Activated CD4-positive, alpha-beta memory T cell treated with anti-CD3 and anti-CD28 coated beads, Interleukin-2, amount 10 ng/mL, durations not matched to agents 7 days and 5 days (primary cell): ENCODE data around the gene PMS1. TPM values are rescaled to one million over a fixed set of nuclear protein-coding genes. Genes with fewer than 3 reads are reported as not detected.
"Not testable (repeated sequence)": the region's sequence is repeated elsewhere in the genome, so short reads cannot be mapped to it uniquely, and the experiment has no call there.

Experiments
- CTCF ChIA-PET: fragments of 350-600 bp; sonication (Branson Sonifier 250); formaldehyde crosslinking; loops from one replicate; lab custom pipeline; 2021; ENCODE audit warnings: antibody characterized with exemption, inconsistent platforms; lab: Charles Lee
- POLR2A ChIA-PET: fragments of 350-600 bp; sonication (Branson Sonifier 250); formaldehyde crosslinking; loops from one replicate; lab custom pipeline; 2021; ENCODE audit warnings: antibody characterized with exemption; lab: Charles Lee
- DNase-seq: peaks from one replicate; pipeline ENCODE4 v3.0.0-alpha.2; 2020
- H3K27ac Mint-ChIP-seq: one replicate; pipeline ENCODE4 v1.8.0; 2021; ENCODE audit warnings: mild to moderate bottlenecking, mixed read lengths
- H3K27me3 Mint-ChIP-seq: one replicate; pipeline ENCODE4 v1.8.0; 2021; ENCODE audit warnings: mixed read lengths
- H3K36me3 Mint-ChIP-seq: one replicate; pipeline ENCODE4 v1.8.0; 2021; ENCODE audit warnings: low read depth, mixed read lengths
- H3K4me1 Mint-ChIP-seq: one replicate; pipeline ENCODE4 v1.8.0; 2021; ENCODE audit warnings: mixed read lengths
- H3K4me3 Mint-ChIP-seq: one replicate; pipeline ENCODE4 v1.8.0; 2021; ENCODE audit warnings: mild to moderate bottlenecking, mixed read lengths
- H3K9me3 Mint-ChIP-seq: one replicate; pipeline ENCODE4 v1.8.0; 2021; ENCODE audit warnings: mixed read lengths
- total RNA-seq, 2 experiments: library from RNA; stranded (reverse); gene quantifications; one replicate each; pipeline ENCODE4 v1.2.3, GENCODE V29; 2021

Gene PMS1
- total RNA-seq, 2 experiments from 2014 or later, result 24.6 to 26.4 TPM

DNA sequence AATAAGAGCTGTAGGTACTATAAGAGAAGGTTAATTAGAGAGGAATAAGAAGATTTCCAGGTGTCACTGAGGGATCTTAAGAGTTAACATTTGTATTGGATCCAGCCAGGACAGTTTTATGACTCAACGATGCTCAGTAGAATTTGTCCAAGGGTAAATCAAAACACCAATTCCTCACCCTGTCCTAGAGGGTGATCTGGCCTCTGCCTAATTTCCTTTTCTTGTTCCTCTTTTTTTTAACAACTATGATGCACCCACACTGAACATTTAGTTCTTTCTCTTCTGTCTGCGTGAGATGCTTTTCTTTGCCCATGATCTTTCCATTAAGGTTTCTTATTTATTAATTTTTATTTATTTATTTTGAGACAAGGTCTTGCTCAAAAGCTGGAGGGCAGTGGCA is 92.0 kb downstream of the PMS1 start:
- H3K4me3 Mint-ChIP-seq, result no peak overlapping the region
- DNase-seq, result no peak
- H3K9me3 Mint-ChIP-seq, result no peaks in the 10 kb centered on the region
- H3K36me3 Mint-ChIP-seq, result peaks cover 46% of the 10 kb centered on the region
- peaks cover 12% of the 10 kb centered on the region for H3K4me1 Mint-ChIP-seq
- H3K27me3 Mint-ChIP-seq, result no peaks in the 10 kb centered on the region
- CTCF ChIA-PET, result interaction anchor here (0.7 kb wide), 1 partner anchor 80 kb away, joined by 4 read pairs; no protein-coding TSS in a partner anchor
- POLR2A ChIA-PET, result no interaction called here
- no peak overlapping the region for H3K27ac Mint-ChIP-seq

DNA sequence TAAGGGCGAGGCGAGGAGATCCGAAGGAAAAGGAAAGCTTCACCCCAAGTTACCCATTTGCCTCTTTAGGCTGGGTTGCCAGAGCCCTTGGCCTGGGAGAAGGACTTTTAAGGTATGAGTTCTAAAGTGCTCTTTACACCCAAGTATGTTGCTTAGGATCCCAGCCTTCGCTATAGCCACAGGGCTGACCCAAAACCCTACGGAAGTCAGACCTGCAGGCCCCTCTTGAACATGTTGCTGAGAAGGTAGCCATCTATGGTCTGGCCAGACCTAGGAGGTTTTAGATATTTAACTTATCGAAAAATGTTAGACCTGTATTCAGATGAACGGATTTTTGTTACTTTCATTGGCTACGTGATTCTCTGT is 95.4 kb downstream of the PMS1 start:
- DNase-seq, result no peak
- Mint-ChIP-seq H3K4me3 (no peak overlapping the region), H3K27ac (no peak overlapping the region), H3K9me3 (no peaks in the 10 kb centered on the region), H3K36me3 (peaks cover 30% of the 10 kb centered on the region), H3K4me1 (peaks cover 7% of the 10 kb centered on the region), H3K27me3 (peaks cover 2% of the 10 kb centered on the region)
- ChIA-PET POLR2A (no interaction called here), CTCF (no interaction called here)

- DNase-seq, result no peak
- Mint-ChIP-seq H3K36me3 (peaks cover 23% of the 10 kb centered on the region), H3K27me3 (peaks cover 6% of the 10 kb centered on the region), H3K27ac (no peak overlapping the region), H3K9me3 (no peaks in the 10 kb centered on the region), H3K4me1 (no peaks in the 10 kb centered on the region), H3K4me3 (no peak overlapping the region)
- POLR2A ChIA-PET, result no interaction called here
- CTCF ChIA-PET, result no interaction called here
Measured at GRCh38 chr2:189880429-189880828, 96.2 kb downstream of the PMS1 start.

DNA sequence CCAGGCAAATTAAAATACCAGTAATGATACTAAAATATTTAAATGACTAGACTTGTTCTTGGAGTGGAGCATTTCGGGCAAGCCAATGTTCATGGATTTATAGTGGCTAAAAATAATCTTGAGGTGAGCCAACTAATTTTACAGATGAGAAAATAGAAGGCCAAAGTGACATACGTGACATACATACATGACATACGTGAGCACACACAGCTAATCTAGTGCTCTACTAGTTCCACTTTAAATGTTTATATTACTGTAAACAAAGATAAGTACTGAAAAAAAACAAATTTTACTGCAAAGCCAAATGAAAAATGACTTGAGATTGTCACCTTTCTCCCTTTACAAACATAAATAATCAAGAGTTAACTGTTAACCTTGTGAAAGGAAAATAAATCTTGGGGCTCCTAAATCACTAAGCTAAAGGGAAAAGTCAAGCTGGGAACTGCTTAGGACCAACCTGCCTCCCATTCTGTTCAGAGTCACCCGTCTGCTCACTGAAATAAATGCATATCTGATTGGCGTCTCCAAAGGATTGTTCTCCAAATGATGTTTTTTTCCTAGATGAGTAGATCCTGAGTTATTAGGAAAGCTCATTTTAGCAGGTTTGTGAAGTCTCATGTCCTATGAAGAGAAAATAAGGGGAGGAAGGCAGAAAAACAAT is 96.7 kb downstream of the PMS1 start:
- H3K4me3 Mint-ChIP-seq, result no peak overlapping the region
- ChIA-PET POLR2A (no interaction called here), CTCF (no interaction called here)
- peaks cover 6% of the 10 kb centered on the region for H3K27me3 Mint-ChIP-seq
- no peaks in the 10 kb centered on the region for H3K4me1 Mint-ChIP-seq
- peaks cover 21% of the 10 kb centered on the region for H3K36me3 Mint-ChIP-seq
- no peak overlapping the region for H3K27ac Mint-ChIP-seq
- no peak for DNase-seq
- H3K9me3 Mint-ChIP-seq, result no peaks in the 10 kb centered on the region

DNA sequence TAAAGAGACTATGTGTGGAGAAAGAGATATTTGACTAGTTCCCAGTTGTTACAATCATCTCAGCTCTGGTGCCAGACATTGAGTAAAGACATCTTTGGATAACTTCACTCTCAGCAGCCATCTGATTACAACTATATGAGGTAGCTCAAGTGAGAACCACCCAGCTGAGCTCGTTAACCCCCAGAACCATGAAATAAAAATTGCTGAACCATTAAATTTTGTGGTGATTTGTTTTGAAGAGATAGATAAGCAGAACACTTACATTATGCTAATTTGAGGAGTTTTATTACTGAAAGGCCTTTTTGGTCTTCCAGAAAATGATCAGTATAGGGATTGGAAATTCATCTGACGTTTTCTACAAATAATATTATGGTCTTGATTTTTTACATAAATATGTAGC is 101.1 kb downstream of the PMS1 start:
- Mint-ChIP-seq H3K4me3 (no peak overlapping the region), H3K4me1 (no peaks in the 10 kb centered on the region), H3K27me3 (peaks cover 12% of the 10 kb centered on the region), H3K36me3 (no peaks in the 10 kb centered on the region), H3K27ac (no peak overlapping the region), H3K9me3 (no peaks in the 10 kb centered on the region)
- CTCF ChIA-PET, result no interaction called here
- POLR2A ChIA-PET, result no interaction called here
- no peak for DNase-seq

DNA sequence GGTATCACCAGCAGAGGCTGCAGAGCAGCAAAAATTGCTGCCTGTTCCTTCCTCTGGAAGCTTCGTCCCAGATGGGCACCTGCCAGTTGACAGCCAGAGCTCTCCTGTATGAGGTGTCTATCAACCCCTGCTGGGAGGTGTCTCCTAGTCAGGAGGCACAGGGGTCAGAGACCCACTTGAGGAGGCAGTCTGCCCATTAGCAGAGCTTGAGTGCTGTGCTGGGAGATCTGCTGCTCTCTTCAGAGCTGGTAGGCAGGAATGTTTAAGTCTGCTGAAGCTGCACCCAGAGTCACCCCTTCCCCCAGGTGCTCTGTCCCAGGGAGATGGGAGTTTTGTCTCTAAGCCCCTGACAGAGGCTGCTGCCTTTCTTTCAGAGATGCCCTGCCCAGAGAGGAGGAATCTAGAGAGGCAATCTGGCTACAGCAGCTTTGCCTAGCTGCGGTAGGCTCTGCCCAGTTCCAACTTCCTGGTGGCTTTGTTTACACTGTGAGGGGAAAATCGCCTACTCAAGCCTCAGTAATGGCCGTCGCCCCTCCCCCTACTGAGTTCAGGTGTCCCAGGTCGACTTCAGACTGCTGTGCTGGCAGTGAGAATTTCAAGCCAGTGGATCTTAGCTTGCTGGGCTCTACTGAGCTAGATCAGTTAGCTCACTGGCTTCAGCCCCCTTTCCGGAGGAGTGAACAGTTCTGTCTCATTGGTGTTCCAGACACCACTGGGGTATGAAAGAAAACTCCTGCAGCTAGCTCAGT is 108.5 kb downstream of the PMS1 start:
- H3K9me3 Mint-ChIP-seq, H3K4me1 Mint-ChIP-seq, H3K36me3 Mint-ChIP-seq, CTCF ChIA-PET, H3K27ac Mint-ChIP-seq, POLR2A ChIA-PET, H3K4me3 Mint-ChIP-seq, DNase-seq: not testable (repeated sequence)
- peaks cover 13% of the 10 kb centered on the region for H3K27me3 Mint-ChIP-seq

DNA sequence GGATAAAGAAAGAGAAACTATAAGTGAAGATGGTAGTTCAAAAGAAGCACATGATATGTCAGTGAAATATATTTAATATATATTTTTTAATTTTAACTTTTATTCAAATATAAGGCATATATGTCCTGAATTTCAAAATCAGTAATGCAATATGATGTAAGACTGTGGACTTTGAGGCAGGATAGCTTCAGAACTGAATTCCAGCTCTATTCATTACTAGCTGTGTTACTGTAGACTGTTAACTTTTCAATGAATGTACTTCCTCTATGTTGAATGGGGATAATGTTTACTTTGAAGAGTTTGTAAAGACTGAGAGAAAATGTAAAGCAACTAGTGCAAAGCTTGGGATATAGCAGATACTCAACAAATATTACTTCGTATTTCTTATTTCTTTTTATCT is 112.6 kb downstream of the PMS1 start:
- Mint-ChIP-seq H3K9me3 (no peaks in the 10 kb centered on the region), H3K27me3 (peaks cover 11% of the 10 kb centered on the region), H3K36me3 (no peaks in the 10 kb centered on the region), H3K4me1 (no peaks in the 10 kb centered on the region), H3K27ac (no peak overlapping the region), H3K4me3 (no peak overlapping the region)
- POLR2A ChIA-PET, result no interaction called here
- CTCF ChIA-PET, result no interaction called here
- no peak for DNase-seq

DNA sequence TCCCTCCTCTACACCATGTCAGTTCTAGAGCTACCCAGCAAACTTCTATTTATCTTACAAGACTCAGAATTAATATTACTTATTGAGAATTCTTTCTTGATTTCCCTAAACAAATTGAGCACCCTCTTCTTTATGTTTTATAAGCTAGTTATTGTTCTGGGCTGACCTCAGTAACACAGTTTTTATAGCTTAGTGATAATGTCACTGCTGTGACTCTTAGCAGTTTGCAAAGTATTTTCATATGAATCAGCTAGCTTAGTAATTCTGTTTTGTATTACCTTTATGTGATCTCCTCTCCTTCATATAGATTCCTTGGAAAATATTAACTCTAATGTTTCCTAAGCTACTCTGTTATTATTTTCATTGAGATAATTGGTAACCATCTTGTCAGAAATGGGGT is 114.9 kb downstream of the PMS1 start:
- no peaks in the 10 kb centered on the region for H3K4me1 Mint-ChIP-seq
- no peaks in the 10 kb centered on the region for H3K36me3 Mint-ChIP-seq
- DNase-seq, result no peak
- H3K27me3 Mint-ChIP-seq, result peaks cover 11% of the 10 kb centered on the region
- no peaks in the 10 kb centered on the region for H3K9me3 Mint-ChIP-seq
- H3K27ac Mint-ChIP-seq, result no peak overlapping the region
- CTCF ChIA-PET, result no interaction called here
- no peak overlapping the region for H3K4me3 Mint-ChIP-seq
- POLR2A ChIA-PET, result no interaction called here

GRCh38 chr2:189900726-189901125 is 116.5 kb downstream of the PMS1 start:
- no peak overlapping the region for H3K4me3 Mint-ChIP-seq
- no peaks in the 10 kb centered on the region for H3K36me3 Mint-ChIP-seq
- H3K9me3 Mint-ChIP-seq, result no peaks in the 10 kb centered on the region
- no peaks in the 10 kb centered on the region for H3K4me1 Mint-ChIP-seq
- POLR2A ChIA-PET, result interaction anchor here (0.9 kb wide), 1 partner anchor 36 kb away, joined by 3 read pairs; no protein-coding TSS in a partner anchor
- no peak for DNase-seq
- CTCF ChIA-PET, result no interaction called here
- H3K27me3 Mint-ChIP-seq, result peaks cover 14% of the 10 kb centered on the region
- no peak overlapping the region for H3K27ac Mint-ChIP-seq

GRCh38 chr2:189901664-189902063 is 117.4 kb downstream of the PMS1 start:
- H3K9me3 Mint-ChIP-seq, result no peaks in the 10 kb centered on the region
- H3K27me3 Mint-ChIP-seq, result peaks cover 14% of the 10 kb centered on the region
- no peak overlapping the region for H3K27ac Mint-ChIP-seq
- no peak for DNase-seq
- H3K36me3 Mint-ChIP-seq, result no peaks in the 10 kb centered on the region
- H3K4me1 Mint-ChIP-seq, result no peaks in the 10 kb centered on the region
- CTCF ChIA-PET, result no interaction called here
- no peak overlapping the region for H3K4me3 Mint-ChIP-seq
- POLR2A ChIA-PET, result no interaction called here

GRCh38 chr2:189913821-189914220 is 129.6 kb downstream of the PMS1 start:
- Mint-ChIP-seq H3K4me3 (no peak overlapping the region), H3K9me3 (no peaks in the 10 kb centered on the region), H3K4me1 (no peaks in the 10 kb centered on the region), H3K27me3 (peaks cover 6% of the 10 kb centered on the region), H3K36me3 (no peaks in the 10 kb centered on the region), H3K27ac (no peak overlapping the region)
- POLR2A ChIA-PET, result no interaction called here
- no peak for DNase-seq
- CTCF ChIA-PET, result no interaction called here

DNA sequence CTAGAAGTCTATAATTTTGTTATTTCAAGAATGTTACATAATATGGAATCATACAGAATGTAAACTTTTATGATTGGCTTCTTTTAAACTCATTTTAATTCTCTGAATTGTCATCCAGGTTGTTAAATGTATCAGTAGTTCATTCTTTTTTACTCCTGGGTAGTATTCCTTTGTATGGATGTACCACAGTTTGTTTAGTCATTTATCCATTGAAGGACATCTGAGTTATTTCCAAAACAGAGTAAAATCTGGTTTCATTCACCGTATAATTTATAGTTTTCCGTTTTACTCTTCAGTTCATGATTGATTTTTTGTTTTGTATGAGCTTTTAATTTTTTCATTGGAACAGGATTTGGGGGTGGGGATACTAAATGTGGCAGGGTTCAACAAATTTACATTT is 132.4 kb downstream of the PMS1 start:
- no peak overlapping the region for H3K27ac Mint-ChIP-seq
- ChIA-PET CTCF (interaction anchor here (0.7 kb wide), 1 partner anchor 11 kb away, joined by 3 read pairs; no protein-coding TSS in a partner anchor), POLR2A (no interaction called here)
- DNase-seq, result no peak
- H3K4me1 Mint-ChIP-seq, result no peaks in the 10 kb centered on the region
- H3K4me3 Mint-ChIP-seq, result no peak overlapping the region
- no peaks in the 10 kb centered on the region for H3K36me3 Mint-ChIP-seq
- H3K27me3 Mint-ChIP-seq, result peaks cover 15% of the 10 kb centered on the region
- H3K9me3 Mint-ChIP-seq, result no peaks in the 10 kb centered on the region
